Calu3 (cell line): ENCODE data around the gene MAP3K4. TPM values are rescaled to one million over a fixed set of nuclear protein-coding genes. Genes with fewer than 3 reads are reported as not detected.

Experiments used
- BruUV-seq: library from RNA; stranded (reverse); fragments of 400-500 nt; replicated peaks from 2 replicates; lab custom pipeline; 2021; lab: Mats Ljungman, UMichigan
- CTCF ChIA-PET: fragments of 300-600 bp; sonication (Branson Sonifier 250); formaldehyde crosslinking; loops from one replicate; lab custom pipeline; 2022; ENCODE audit warnings: antibody characterized with exemption; lab: Charles Lee
- DNase-seq: peaks from one replicate; pipeline ENCODE4 v3.0.0; 2022
- H3K27ac Mint-ChIP-seq: one replicate; pipeline ENCODE4 v1.8.0; 2022; ENCODE audit warnings: mixed read lengths; ENCODE audit not compliant: unreplicated experiment
- H3K27me3 Mint-ChIP-seq: one replicate; pipeline ENCODE4 v1.8.0; 2022; ENCODE audit warnings: mixed read lengths; ENCODE audit not compliant: unreplicated experiment
- H3K36me3 Mint-ChIP-seq: one replicate; pipeline ENCODE4 v1.8.0; 2022; ENCODE audit warnings: mild to moderate bottlenecking, moderate library complexity, mixed read lengths; ENCODE audit not compliant: insufficient read depth, unreplicated experiment
- H3K4me1 Mint-ChIP-seq: one replicate; pipeline ENCODE4 v1.8.0; 2022; ENCODE audit warnings: mild to moderate bottlenecking, low read depth, mixed read lengths; ENCODE audit not compliant: unreplicated experiment
- H3K4me3 Mint-ChIP-seq: one replicate; pipeline ENCODE4 v1.8.0; 2022; ENCODE audit warnings: mild to moderate bottlenecking, low read depth, moderate library complexity, mixed read lengths; ENCODE audit not compliant: unreplicated experiment
- H3K9me3 Mint-ChIP-seq: one replicate; pipeline ENCODE4 v1.8.0; 2022; ENCODE audit warnings: low read depth, mixed read lengths; ENCODE audit not compliant: unreplicated experiment
- CTCF ChIP-seq: fragments of 200-600 bp; IDR thresholded peaks from one replicate; pipeline ENCODE4 v1.8.0; 2022; ENCODE audit warnings: antibody characterized with exemption; ENCODE audit not compliant: unreplicated experiment
- intact Hi-C: fragments of 100-400 bp; cut with micrococcal nuclease; formaldehyde crosslinking; loops from one replicate; pipeline ENCODE4 v1.10.0; 2022; ENCODE audit not compliant: unreplicated experiment
- total RNA-seq: library from RNA; stranded (reverse); gene quantifications from 2 replicates; pipeline ENCODE4 v1.2.3, GENCODE V29; 2022

Gene MAP3K4
- total RNA-seq, 1 experiment from 2014 or later: 62.2 TPM

GRCh38 chr6:161138543-161139303, 147.2 kb downstream of the MAP3K4 start:
- H3K27ac Mint-ChIP-seq: no peak overlapping the region
- peaks cover 23% of the 10 kb centered on the region for H3K36me3 Mint-ChIP-seq
- TF ChIP-seq CTCF: no peak
- BruUV-seq: no TSS peak
- no peak overlapping the region for H3K4me3 Mint-ChIP-seq
- CTCF ChIA-PET: no interaction called here
- H3K27me3 Mint-ChIP-seq: no peaks in the 10 kb centered on the region
- no peaks in the 10 kb centered on the region for H3K4me1 Mint-ChIP-seq
- intact Hi-C loops: no loop called here
- DNase-seq: no peak
- H3K9me3 Mint-ChIP-seq: no peaks in the 10 kb centered on the region

- Mint-ChIP-seq H3K9me3 (no peaks in the 10 kb centered on the region), H3K36me3 (peaks cover 23% of the 10 kb centered on the region), H3K4me1 (no peaks in the 10 kb centered on the region), H3K27me3 (no peaks in the 10 kb centered on the region), H3K4me3 (no peak overlapping the region), H3K27ac (no peak overlapping the region)
- no TSS peak for BruUV-seq
- no peak for TF ChIP-seq CTCF
- CTCF ChIA-PET: no interaction called here
- intact Hi-C loops: no loop called here
- no peak for DNase-seq
These were observed 147.8 kb downstream of the MAP3K4 start for GRCh38 chr6:161139304-161139765.

- no peaks in the 10 kb centered on the region for H3K4me1 Mint-ChIP-seq
- TF ChIP-seq CTCF: no peak
- no peak overlapping the region for H3K27ac Mint-ChIP-seq
- no peak for DNase-seq
- no peaks in the 10 kb centered on the region for H3K9me3 Mint-ChIP-seq
- intact Hi-C loops: no loop called here
- CTCF ChIA-PET: interaction anchor here (1.4 kb wide), 1 partner anchor 231 kb away, joined by 5 read pairs; no protein-coding TSS in a partner anchor
- no peak overlapping the region for H3K4me3 Mint-ChIP-seq
- no peaks in the 10 kb centered on the region for H3K27me3 Mint-ChIP-seq
- peaks cover 23% of the 10 kb centered on the region for H3K36me3 Mint-ChIP-seq
- BruUV-seq: no TSS peak
These were observed 148.4 kb downstream of the MAP3K4 start for GRCh38 chr6:161139766-161140553.

GRCh38 chr6:161140554-161140875, 148.9 kb downstream of the MAP3K4 start:
- DNase-seq: no peak
- Mint-ChIP-seq H3K36me3 (peaks cover 23% of the 10 kb centered on the region), H3K4me1 (no peaks in the 10 kb centered on the region), H3K27ac (no peak overlapping the region), H3K27me3 (no peaks in the 10 kb centered on the region), H3K4me3 (no peak overlapping the region), H3K9me3 (no peaks in the 10 kb centered on the region)
- TF ChIP-seq CTCF: no peak
- intact Hi-C loops: no loop called here
- BruUV-seq: no TSS peak
- CTCF ChIA-PET: interaction anchor here (1.4 kb wide), 1 partner anchor 231 kb away, joined by 5 read pairs; no protein-coding TSS in a partner anchor
